ENCODE data around the gene COQ8B.

- TF ChIP-seq CTCF (IDR thresholded peaks at IDR 0.05; ENCODE audit: low read length) (0 out of 2 replicates have a peak, but pooled peaks have one; percentile 3), EZH2 (IDR thresholded peaks at IDR 0.05; ENCODE audit: borderline replicate concordance, low read length) (no peak)
These were observed 25.8 kb upstream of the COQ8B start for GRCh38 chr19:40742477-40742876.

All from OCI-LY1 (cell line).